GM23248 (cell line): ENCODE measurements around the gene PRDM12.

Source experiments
- EZH2 ChIP-seq: fragments of 200-600 bp; sonication (generic); IDR thresholded peaks from 2 replicates; pipeline ENCODE4 v1.6.1; 2018; ENCODE audit warnings: antibody characterized with exemption, mild to moderate bottlenecking; ENCODE audit not compliant: insufficient read depth, poor library complexity, severe bottlenecking
- EZH2phosphoT487 ChIP-seq: fragments of 200-600 bp; sonication (generic); IDR thresholded peaks from 2 replicates; pipeline ENCODE4 v1.6.1; 2018; ENCODE audit warnings: antibody characterized with exemption, moderate library complexity, mild to moderate bottlenecking, low read depth; ENCODE audit not compliant: insufficient read depth

DNA sequence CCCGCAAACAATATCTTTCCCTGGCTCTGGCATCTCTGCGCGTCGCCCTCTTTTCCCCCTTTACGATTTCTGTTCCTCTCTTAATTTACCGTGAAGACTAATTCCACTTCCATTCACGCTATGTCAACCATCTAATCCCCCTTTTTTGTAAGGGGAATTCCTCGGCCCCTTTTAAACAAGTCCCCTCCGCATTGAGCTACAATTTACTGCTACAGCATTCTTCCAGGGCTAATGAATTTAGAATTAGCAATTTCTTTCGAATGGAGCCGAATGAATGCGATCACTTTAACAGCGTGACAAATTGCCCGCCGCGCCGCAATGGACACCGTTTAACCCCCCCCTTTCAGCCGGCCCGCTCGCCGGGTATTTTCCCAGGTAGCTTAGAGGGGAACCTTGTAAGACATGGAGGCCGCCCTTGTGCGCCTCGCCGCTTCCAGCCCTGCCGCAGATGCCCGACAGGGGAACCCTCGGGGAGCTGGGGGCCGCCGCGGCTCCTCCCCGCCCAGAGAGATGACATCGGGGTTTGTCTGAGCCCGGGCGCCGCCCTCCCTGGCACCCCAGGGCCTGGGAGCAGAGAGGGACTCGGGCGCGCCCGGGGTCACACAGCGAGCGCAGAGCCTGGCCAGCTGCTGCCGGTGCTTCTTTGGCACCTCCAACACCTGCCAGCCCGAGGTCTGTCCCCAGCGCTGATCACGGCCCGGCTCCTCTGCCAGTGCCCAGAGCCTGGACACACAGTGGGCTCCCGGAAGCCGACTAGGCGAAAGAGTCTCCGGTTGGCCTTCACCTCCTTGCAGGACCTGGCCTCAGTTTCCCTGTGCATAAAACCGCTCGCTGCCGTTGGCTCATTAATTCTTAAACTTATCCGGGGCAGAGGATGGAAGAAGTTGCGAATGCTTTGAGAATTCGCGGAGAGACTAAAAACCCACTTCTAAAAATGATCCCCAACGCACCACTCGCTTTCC, 1.3 kb downstream of the PRDM12 start:
- TF ChIP-seq EZH2, result peak; percentile 98
- peak; percentile 95 for TF ChIP-seq EZH2phosphoT487
